HG03521 (cell line): ENCODE results near the gene ANO1.

Experiments
- ATAC-seq: cut with Tn5 transposase; IDR thresholded peaks from one replicate; pipeline ENCODE4 v1.9.1; 2021; ENCODE audit warnings: mild to moderate bottlenecking, moderate library complexity; ENCODE audit not compliant: unreplicated experiment

Gene ANO1

DNA sequence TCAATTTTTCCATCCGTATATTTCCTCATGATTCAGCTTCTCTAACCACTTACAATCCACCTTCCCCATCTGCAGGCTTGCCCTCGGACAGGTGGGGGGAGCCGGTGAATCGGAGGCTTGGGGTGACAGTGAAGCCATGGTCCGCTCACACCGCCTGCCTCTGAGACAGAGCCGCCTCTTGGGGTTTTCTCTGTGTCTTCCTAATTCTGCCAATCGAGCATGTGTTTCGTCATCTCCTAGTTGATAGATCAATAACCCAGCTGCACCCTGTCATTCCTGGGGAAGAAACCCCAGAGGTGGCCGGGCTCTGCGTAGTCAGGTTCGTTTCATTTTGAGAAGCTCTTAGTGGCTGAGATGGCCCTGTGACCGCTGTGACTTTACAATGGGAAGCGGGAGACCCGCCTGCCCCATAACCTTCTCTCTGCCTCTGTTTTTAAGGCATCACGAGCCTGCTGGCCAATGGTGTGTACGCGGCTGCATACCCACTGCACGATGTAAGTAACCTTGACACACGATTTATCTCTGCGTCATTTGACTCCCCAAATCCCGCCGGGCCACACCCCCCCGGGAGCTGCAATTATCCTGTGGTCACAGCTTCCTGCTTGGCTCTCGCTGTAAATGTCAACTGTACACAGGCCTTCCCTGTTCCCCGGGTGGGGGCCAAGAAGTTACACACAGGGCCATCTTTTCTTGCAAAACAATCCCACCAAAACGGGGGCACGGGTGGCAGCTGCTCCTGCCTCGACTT, 33.3 kb downstream of the ANO1 start:
- ATAC-seq, result no peak

DNA sequence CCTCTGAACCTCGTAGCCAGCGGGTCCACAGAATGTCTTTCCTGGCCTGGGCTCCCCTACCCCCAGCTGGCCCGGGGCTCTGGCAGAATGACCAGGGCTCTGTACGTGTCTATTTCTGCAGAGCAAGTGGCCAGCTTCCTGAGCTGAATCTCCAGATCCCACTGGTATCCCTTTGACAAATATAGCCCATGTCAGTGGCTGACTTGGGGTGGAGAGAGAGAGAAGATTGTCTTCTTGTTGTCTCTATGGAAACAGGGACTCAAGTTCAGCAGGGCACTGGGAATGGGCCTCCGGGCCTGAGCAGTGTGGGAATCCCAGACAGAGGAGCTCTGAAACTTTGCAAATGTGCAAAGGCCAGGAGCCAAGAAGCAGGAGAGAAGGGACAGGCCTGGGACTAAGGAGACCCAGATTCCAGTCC, 33.9 kb downstream of the ANO1 start:
- no peak for ATAC-seq

DNA sequence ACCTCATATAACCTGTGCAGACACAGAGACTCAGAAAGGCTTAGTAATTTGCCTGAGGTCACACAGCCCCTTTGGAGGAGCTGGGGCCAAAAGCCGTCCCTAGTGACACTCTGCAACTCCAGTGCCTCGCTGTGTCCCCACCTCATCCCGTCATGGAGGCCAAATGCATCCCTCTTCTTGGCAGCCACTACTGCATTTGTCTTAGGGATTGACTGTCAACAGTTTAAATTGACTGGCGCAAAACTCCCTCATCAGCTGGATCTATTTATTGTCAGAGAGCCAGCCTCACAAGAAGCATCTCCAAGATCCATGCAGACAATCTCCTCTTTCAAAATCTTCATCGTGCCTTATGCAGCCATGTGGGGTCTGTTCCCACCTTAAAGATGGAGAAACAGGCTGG, 35.7 kb downstream of the ANO1 start:
- no peak for ATAC-seq

DNA sequence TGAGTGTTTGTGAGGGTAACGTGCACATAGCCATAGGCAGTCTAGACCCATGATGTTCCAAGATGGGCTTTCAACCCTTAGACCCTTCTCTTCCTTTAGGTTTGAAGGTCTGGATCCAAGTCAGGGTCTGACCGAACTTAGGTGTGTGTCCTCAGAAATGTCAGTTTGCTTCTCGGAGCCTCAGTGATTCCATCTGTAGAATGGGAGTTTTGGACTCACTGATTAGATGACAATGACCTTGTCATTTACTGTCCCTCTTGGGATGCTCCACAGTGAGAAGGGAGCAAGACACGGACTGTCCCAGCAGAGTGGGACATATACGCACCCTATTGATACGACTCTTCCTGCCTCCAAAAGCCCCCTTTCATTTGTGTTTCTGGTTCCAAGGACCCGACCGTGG, 37.7 kb downstream of the ANO1 start:
- ATAC-seq, result no peak

DNA sequence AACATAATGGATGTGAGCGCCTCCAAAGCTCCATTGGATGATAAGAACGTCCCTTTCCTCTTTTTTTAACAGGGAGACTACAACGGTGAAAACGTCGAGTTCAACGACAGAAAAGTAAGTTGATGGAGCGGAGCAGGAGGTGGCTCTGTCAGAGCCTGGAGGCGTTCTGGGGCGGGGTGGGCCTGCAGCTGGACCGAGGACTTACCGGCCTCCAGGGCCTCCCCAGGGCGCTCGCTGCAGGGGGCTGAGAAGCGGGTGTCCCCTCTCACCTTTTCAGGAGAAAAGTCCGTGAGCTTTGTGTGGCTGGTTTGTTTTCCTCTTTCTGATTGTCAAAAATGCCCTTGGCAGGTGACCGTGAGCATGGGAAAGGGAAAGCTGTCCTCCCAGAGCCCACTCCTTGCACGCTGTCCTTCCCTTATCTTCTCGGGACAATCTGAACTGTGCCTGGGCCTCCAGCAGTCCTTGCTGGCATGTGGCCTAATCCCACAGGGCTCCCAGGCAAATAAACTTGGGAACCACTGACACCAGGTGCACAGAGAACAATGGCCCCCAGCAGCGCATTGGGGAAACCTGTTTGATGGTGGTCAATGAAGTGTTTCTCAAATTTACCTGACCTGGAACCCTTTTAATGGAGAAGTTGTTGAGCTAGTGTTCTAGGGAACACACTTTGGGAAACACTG, 38.4 kb downstream of the ANO1 start:
- ATAC-seq, result no peak

DNA sequence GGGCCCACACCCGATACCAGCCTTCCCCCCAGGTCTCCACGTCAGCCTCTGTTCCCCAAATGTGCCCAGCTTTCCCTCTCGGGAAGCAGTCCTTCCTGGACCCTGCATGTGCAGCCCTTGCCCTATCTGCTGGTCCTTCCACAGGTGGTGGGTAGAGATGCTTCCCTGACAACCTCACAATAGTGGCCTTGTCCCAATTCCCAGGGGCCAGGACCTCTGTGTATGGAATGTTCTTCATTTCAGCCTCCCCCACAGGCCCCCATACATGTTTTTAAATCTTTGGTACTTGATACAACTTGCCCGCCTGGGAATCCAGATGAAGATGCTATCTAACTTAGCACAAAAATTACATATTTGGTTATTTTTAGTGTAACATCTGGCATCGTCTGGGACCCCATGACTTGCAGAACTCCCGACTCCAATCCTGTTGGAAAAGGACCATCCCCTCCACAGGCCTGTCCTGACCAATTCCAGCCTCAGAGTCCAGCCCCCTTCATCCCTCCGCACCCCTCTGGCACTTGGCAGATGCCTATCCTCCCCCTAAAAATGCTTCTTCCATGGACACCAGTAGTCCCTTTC, 39.5 kb downstream of the ANO1 start:
- no peak for ATAC-seq

DNA sequence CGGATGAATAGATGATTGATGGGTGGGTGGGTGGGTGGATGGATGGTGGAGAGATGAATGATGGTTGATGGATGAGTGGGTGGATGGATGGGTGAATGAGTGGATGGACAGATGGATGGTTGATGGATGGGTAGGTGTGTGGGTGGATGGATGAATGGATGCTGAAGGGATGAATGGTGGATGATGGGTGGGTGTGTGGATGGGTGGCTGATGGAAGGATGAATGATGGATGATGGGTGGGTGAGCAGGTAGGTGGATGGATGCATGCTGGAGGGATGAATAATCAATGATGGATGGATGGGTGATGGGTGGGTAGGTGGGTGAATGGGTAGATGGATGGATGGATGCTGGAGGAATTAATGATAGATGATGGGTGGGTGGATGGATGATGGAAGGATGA, 40.5 kb downstream of the ANO1 start:
- ATAC-seq, result no peak

DNA sequence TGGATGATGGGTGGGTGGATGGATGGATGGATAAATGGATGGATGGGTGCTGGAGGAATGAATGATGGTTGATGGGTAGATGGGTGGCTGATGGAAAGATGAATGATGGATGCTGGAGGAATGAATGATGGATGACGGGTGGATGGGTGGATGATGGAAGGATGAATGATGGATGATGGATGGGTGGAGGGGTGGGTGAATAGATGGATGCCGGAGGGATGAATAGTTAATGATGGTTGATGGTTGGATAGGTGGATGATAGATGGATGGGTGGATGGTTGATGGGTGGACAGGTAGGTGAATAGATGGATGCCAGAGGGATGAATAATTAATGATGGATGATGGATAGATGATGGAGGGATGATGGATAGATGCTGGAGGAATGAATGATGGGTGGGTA, 41.4 kb downstream of the ANO1 start:
- ATAC-seq, result no peak

DNA sequence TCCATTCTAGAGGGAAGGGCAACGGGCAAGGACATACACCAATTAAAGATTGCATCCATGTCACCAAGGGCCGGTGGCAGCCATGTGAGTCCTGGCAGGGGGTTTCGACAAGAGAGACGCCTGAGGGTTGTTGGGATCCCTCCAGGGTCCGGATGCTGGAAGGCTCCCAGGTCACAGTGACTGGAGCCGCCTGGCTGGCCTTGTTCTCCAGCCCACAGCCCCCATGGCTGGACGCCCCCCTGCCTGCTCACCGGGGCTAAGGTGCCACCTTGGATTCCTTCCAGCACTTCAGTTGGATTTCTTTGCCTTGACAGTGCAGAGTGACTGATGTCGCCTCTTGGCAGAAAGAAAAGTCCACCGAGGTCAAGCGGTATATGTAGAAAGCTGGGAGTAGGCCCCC, 42.6 kb downstream of the ANO1 start:
- ATAC-seq, result no peak

DNA sequence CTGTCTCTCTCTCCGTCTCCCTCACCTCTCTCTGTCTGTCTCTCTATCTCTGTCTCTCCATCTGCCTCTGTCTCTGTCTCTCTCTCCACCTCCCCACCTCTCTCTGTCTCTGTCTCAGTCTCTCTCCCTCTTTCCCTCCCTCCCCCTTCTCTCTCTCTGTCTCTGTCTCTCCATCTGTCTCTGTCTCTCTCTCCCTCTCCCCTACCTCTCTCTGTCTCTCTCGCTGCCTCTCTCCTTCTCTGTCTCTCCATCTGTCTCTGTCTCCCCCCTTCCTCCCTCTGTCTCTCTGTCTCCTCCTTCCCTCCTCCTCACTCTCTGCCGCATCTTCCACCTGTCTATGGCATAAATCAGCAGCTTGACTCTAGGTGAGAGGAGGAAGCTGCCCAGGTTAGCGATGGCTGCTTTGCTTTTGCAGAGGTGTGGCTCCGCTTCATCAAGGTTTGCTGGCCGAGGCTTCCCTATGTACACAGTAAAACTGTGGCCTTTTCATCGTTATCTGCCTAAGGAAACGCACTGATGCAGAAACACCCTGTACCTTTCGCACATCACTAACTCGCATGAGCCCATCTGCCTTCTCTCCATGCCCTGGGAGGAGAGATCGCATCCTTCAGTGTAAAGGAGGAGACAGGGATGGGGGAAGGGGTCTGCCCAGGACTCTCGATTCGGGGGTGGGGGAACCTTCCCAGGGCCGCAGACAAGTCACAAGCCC, 44.5 kb downstream of the ANO1 start:
- no peak for ATAC-seq

DNA sequence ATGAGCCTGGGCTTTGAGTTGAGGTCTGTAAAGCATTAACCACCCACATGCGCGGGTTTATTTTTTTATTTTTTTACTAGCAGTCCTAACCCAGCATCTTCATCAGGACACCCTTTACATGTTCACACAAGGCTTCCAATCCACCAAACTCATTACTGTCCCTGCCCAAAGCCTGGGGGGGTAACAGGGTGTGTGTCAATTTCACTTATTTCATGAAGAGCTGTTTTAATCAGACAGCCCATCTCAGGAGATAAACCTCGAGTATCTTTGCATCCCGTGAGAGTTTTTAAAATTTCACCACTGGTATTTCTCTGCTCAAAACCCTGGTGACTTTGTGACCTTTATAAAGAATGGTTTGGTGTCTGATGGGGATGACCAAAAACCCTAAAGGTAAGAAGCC, 45.6 kb downstream of the ANO1 start:
- ATAC-seq, result no peak

DNA sequence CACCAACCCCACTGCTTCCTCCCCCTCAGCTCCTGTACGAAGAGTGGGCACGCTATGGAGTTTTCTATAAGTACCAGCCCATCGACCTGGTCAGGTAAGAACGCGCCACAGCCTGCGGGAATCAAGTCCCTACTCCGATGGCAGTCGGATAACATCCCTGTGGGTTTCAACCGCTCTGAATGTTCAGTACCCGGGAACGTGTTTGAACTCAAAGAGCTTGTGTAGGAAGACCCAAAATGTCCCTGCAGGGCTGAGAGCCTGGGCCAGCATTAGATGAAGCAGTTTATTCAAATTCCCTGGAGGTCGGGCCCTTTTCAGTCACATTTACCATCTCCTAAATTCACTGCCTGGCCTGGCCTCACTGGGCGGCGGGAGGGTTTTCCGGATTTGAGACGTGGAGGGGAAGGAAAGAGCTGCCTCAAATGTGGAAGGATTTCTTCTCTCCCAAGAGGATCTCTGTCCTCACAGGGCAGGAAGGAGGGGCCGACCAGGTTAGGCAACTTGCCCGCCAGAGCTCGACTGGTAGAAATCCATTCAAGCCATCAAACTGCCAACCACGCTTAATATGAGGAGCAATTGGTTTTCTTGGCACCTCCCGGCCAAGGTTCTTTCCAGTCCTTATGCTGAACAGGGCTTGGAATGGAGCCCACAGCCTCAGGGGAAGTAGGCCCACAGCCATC, 46.3 kb downstream of the ANO1 start:
- ATAC-seq, result no peak

DNA sequence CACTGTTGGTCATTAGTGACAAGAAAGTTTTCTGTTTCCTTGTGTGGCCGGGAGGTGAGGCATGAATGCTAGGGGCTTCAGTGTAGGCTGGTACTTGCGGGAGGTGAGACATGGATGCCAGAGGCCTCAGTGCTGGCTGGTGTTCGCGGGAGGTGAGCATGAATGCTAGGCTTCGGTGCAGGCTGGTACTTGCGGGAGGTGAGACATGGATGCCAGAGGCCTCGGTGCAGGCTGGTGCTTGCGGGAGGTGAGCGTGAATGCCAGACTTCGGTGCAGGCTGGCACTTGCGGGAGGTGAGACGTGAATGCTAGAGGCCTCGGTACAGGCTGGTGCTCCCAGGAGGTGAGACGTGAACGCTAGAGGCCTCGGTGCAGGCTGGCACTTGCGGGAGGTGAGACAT, 48.4 kb downstream of the ANO1 start:
- ATAC-seq, result no peak

DNA sequence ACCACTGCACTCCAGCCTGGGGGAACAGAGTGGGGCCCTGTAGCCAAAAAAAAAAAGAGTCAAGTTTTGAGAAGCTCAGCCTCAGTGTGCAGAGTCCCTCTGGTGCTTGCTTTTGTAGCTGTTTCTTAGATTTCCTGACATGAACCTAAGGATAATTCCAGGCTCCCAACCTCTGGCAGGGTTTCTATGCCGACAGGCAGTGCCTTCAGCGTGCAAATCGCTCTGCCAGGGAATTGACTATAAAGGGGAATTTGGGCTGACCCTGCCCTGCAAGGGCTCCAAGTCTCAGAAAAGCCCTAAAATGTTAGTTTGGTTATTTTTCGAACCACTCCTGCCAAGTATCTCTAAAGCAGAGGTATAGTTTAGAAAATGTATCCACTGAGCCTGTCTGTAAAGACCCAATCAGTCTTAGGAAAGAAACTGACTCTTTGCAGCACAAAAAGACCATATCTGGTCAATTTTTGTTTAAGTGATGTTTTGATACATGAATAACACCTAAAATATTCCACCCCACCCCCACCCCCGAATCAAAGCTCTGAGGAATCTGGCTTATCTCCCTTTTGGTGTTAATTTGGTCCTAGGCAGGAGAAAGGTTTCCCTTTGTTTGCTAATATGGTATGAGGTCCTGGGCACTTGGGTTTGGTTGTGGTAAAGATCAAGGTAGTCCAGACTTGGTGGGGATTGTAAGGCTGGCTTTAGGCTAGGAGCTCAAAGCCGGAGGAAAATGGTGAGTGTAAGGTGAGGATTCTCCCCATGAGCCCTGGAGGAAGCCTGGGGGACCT, 49.7 kb downstream of the ANO1 start:
- no peak for ATAC-seq

DNA sequence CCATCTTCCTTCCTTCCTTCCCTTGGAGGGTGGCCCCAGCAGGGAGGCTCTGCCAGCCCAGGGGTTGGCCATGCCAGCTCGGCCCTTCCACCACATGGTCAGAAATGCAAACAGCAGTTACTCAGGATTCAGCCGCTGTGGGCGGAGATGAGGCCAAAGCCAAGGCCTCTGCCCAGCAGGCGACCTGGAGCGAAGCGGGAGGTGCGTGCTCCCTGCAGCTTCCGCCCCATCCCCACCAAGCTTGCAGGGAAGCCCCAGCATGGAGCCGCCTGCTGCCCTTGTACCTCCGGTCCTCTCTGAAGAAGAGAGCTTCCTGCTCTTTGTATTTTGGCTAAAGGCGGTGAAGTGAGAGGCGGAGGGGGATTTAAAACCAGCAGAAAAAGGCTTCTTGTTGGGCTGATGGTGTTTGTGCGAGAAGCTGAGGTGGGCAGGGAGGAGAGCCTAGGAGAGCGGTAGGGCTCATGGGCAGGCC, 50.4 kb downstream of the ANO1 start:
- no peak for ATAC-seq

DNA sequence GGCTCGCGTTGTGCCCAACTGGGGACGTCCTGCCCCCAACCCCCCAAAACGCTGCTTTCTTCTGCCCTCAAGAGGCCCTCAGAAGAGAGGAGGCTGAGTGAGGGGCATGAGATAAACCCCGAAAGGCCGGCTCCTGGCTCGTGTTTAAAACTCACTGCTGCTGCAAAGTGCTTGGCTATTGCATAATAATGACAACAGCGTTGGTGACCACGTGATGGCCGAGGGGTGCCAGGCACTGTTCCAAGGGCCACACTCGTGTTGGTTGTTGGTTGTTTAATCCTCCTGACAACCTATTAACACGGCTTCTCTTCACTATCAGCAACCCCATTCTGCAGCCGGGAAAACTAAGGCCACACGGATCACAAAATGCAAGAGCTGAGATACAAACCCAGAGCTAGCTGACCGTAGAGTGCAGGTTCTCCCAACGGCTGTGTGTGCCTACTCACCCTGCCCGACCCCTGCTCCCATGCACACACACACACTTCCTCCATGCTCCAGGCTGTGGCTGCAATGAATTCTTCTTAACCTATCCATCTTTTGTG, 51.0 kb downstream of the ANO1 start:
- ATAC-seq, result no peak

DNA sequence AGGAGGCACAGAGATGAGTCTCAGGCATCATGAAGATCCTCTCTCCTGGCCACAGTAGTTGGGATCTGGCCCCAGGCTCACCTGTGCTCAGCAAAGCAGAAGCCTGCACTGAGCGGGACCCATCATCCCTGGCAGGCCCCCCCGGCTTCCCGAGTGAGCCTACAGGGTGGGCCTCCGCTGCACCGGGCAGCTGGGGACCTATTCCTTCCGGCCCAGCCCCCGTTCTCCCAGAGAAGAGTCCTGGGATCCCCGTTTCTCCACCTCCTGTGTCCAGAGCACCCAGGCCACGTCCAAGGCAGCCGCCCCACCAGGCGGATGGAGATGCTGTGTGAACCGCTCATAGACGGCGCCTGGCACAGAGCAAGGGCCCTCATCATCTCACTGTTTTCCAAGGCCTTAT, 52.5 kb downstream of the ANO1 start:
- no peak for ATAC-seq

DNA sequence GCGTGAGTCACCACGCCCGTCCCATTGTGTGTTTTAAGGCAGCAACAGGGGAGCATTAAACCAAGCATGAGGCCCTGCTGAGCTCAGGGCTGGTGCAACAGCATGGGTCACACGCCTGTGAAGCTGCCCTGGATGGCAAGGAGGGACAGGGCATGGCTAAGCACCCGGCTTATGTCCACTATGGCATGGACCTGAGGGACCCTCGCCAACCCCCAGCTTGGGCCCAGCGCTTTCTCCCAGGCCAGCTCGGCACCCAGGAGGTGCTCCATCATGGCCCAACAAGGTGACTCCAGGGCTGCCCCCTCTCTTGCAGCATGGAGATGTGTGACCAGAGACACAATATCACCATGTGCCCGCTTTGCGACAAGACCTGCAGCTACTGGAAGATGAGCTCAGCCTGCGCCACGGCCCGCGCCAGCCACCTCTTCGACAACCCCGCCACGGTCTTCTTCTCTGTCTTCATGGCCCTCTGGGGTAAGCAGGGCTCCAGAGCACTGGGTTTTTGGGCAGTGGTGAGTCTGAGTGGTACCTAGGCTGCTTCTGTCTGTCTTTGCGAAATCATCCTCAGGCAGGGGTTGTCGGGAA, 53.6 kb downstream of the ANO1 start:
- no peak for ATAC-seq

DNA sequence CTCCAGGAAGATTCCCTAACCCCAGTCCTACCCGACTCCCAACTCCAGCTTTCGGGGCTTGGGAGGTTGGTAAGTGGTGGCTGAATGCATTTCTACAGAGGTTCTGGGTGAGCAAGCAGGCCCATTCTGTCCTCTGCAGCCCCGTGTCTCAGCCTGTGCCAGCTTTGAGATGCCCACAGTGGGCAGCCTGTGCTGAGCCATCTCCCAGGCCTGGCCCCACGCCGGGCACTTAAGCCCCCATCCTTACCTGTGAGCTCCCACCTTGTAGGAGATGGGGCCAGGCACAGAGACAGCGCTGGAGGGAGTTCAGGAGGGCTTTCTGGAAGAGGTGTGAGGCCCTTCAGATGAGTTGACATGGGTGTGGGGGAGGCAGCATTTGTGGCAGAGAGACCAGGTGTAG, 54.5 kb downstream of the ANO1 start:
- ATAC-seq, result no peak
